ENCODE results near the gene CEP70. TPM values are rescaled to one million over a fixed set of nuclear protein-coding genes. Genes with fewer than 3 reads are reported as not detected.
A peak's percentile ranks its signal among the peaks of the same experiment; 100 is the strongest.

CEP70 gene
- polyA plus RNA-seq, 3 donors, result 0.11 TPM; not detected in 2

- Histone ChIP-seq H3K4me2 (replicated peaks; ENCODE audit: extremely low read depth, low read length, poor library complexity, severe bottlenecking) (no peak overlapping the region), H2AFZ (ENCODE audit: insufficient read depth, low read depth, low read length, poor library complexity, severe bottlenecking) (no peak overlapping the region), H3K9ac (ENCODE audit: insufficient read depth, low read length, poor library complexity, severe bottlenecking) (no peak overlapping the region), H3K27me3 (ENCODE audit: control insufficient read depth in 2 of 2, insufficient read depth in 2 of 2, low read length in 2 of 2) (no peaks in the 10 kb centered on the region), H3K4me3 (replicated peaks in 1 of 3; ENCODE audit: low read depth in 2 of 3, low read length in 3 of 3) (no peak overlapping the region), H3K27ac (ENCODE audit: low read depth in 1 of 2, low read length in 2 of 2) (peak overlapping the region in 1 of 2 donors; percentile 10), H3K9me3 (replicated peaks in 1 of 2; ENCODE audit: control insufficient read depth in 1 of 2, insufficient read depth in 1 of 2, low read length in 2 of 2) (peaks cover 0 to under 1% of the 10 kb centered on the region in 2 donors), H4K20me1 (ENCODE audit: insufficient read depth, low read length) (no peaks in the 10 kb centered on the region), H3K36me3 (replicated peaks in 1 of 2; ENCODE audit: control insufficient read depth in 1 of 2, insufficient read depth in 2 of 2, low read length in 2 of 2) (no peaks in the 10 kb centered on the region), H3K79me2 (ENCODE audit: insufficient read depth, low read length) (no peaks in the 10 kb centered on the region), H3K4me1 (ENCODE audit: control insufficient read depth in 1 of 2, insufficient read depth in 2 of 2, low read length in 2 of 2) (peaks cover 32 to 41% of the 10 kb centered on the region in 2 donors)
- intact Hi-C loops (cut with micrococcal nuclease), result no loop called here
- DNase-seq, result no peak
- Mint-ChIP-seq H3K27ac (peak overlapping the region; percentile 15 to 76 (median 63)), H3K36me3 (peaks cover 0 to 2% of the 10 kb centered on the region in 2 donors), H3K4me1 (peaks cover 40% of the 10 kb centered on the region), H3K9me3 (peaks cover 0 to 7% (median 2%) of the 10 kb centered on the region in 7 donors), H3K27me3 (ENCODE audit: low read depth in 3 of 3) (no peaks in the 10 kb centered on the region), H3K4me3 (peak overlapping the region in 1 of 2 donors; percentile 7)
- TF ChIP-seq CTCF (IDR thresholded peaks at IDR 0.05), result no peak
Measured at GRCh38 chr3:138494607-138494929, 99.5 kb downstream of the CEP70 start.

- Histone ChIP-seq H2AFZ (ENCODE audit: insufficient read depth, low read depth, low read length, poor library complexity, severe bottlenecking) (no peak overlapping the region), H3K4me2 (replicated peaks; ENCODE audit: extremely low read depth, low read length, poor library complexity, severe bottlenecking) (peak overlapping the region; percentile 6), H3K4me1 (ENCODE audit: control insufficient read depth in 1 of 2, insufficient read depth in 2 of 2, low read length in 2 of 2) (peaks cover 32 to 41% of the 10 kb centered on the region in 2 donors), H3K36me3 (replicated peaks in 1 of 2; ENCODE audit: control insufficient read depth in 1 of 2, insufficient read depth in 2 of 2, low read length in 2 of 2) (no peaks in the 10 kb centered on the region), H3K27ac (ENCODE audit: low read depth in 1 of 2, low read length in 2 of 2) (peak overlapping the region in 1 of 2 donors; percentile 67), H3K9me3 (replicated peaks in 1 of 2; ENCODE audit: control insufficient read depth in 1 of 2, insufficient read depth in 1 of 2, low read length in 2 of 2) (peaks cover 0 to 3% of the 10 kb centered on the region in 2 donors), H3K9ac (ENCODE audit: insufficient read depth, low read length, poor library complexity, severe bottlenecking) (no peak overlapping the region), H3K79me2 (ENCODE audit: insufficient read depth, low read length) (no peaks in the 10 kb centered on the region), H4K20me1 (ENCODE audit: insufficient read depth, low read length) (no peaks in the 10 kb centered on the region), H3K4me3 (replicated peaks in 1 of 3; ENCODE audit: low read depth in 2 of 3, low read length in 3 of 3) (no peak overlapping the region), H3K27me3 (ENCODE audit: control insufficient read depth in 2 of 2, insufficient read depth in 2 of 2, low read length in 2 of 2) (no peaks in the 10 kb centered on the region)
- peaks cover 0 to 2% of the 10 kb centered on the region in 2 donors for H3K36me3 Mint-ChIP-seq
- peaks cover 39% of the 10 kb centered on the region for H3K4me1 Mint-ChIP-seq
- intact Hi-C loops (cut with micrococcal nuclease), result no loop called here
- DNase-seq, result peak; percentile 30 to 65 (median 59)
- 56% methylated on average over 2 of the region's 3 CpGs for WGBS (ENCODE audit: insufficient coverage)
- no peaks in the 10 kb centered on the region for H3K27me3 Mint-ChIP-seq (ENCODE audit: low read depth in 3 of 3)
- TF ChIP-seq CTCF (IDR thresholded peaks at IDR 0.05), result no peak
- peak overlapping the region; percentile 53 to 86 (median 68) for H3K27ac Mint-ChIP-seq
- H3K9me3 Mint-ChIP-seq, result peaks cover 2 to 13% (median 5%) of the 10 kb centered on the region in 7 donors
- H3K4me3 Mint-ChIP-seq, result peak overlapping the region in 1 of 2 donors; percentile 7
Measured at GRCh38 chr3:138493804-138494606, 100.1 kb downstream of the CEP70 start.
